DOHH2 (cell line): ENCODE results near the gene PRTN3.

Experiments
- H3F3A ChIP-seq: fragments of 200-600 bp; sonication (generic), shearing (Covaris generic); 2 replicates; pipeline ENCODE4 v1.6.0; 2016; ENCODE audit warnings: antibody characterized with exemption, mild to moderate bottlenecking; ENCODE audit not compliant: control insufficient read depth, insufficient read depth
- H3K27ac ChIP-seq: fragments of 200-600 bp; sonication (generic); 2 replicates; pipeline ENCODE4 v1.5.1; 2014; ENCODE audit warnings: low read depth, mild to moderate bottlenecking, low read length, moderate library complexity
- H3K27me3 ChIP-seq: fragments of 200-600 bp; sonication (generic); 2 replicates; pipeline ENCODE4 v1.6.1; 2014; ENCODE audit warnings: mild to moderate bottlenecking, low read length, mixed read lengths; ENCODE audit not compliant: control insufficient read depth
- H3K36me3 ChIP-seq: fragments of 200-600 bp; sonication (generic); 2 replicates; pipeline ENCODE4 v1.6.1; 2014; ENCODE audit warnings: mild to moderate bottlenecking, low read length, moderate library complexity, mixed read lengths; ENCODE audit not compliant: control insufficient read depth
- H3K4me1 ChIP-seq: fragments of 200-600 bp; sonication (generic); 2 replicates; pipeline ENCODE4 v1.6.1; 2014; ENCODE audit warnings: mild to moderate bottlenecking, low read length, mixed read lengths; ENCODE audit not compliant: control insufficient read depth
- H3K4me2 ChIP-seq: fragments of 200-600 bp; sonication (generic); 2 replicates; pipeline ENCODE4 v1.6.0; 2014; ENCODE audit warnings: mild to moderate bottlenecking, low read length, moderate library complexity
- H3K4me3 ChIP-seq: fragments of 200-600 bp; sonication (generic); 2 replicates; pipeline ENCODE4 v1.5.1; 2014; ENCODE audit warnings: mild to moderate bottlenecking, low read length, mixed read lengths
- H3K79me2 ChIP-seq: fragments of 200-600 bp; sonication (generic); 2 replicates; pipeline ENCODE4 v1.6.1; 2014; ENCODE audit warnings: mild to moderate bottlenecking, low read length, mixed read lengths; ENCODE audit not compliant: control insufficient read depth
- H3K9me2 ChIP-seq: fragments of 200-600 bp; sonication (generic); replicated peaks from 2 replicates; pipeline ENCODE4 v1.6.1; 2014; ENCODE audit warnings: mild to moderate bottlenecking, low read length, mixed read lengths; ENCODE audit not compliant: control insufficient read depth
- H3K9me3 ChIP-seq: fragments of 200-600 bp; sonication (generic); 2 replicates; pipeline ENCODE4 v1.6.1; 2014; ENCODE audit warnings: antibody characterized with exemption, low read length, mixed read lengths; ENCODE audit not compliant: control insufficient read depth, insufficient read depth
- H4K20me1 ChIP-seq: fragments of 200-600 bp; sonication (generic); 2 replicates; pipeline ENCODE4 v1.6.0; 2014; ENCODE audit warnings: low read depth, mild to moderate bottlenecking, antibody characterized with exemption, low read length, moderate library complexity; ENCODE audit not compliant: control insufficient read depth, insufficient read depth
- CTCF ChIP-seq: fragments of 200-600 bp; sonication (generic); IDR thresholded peaks from one replicate; pipeline ENCODE4 v1.5.1; 2014; ENCODE audit warnings: antibody characterized with exemption, mild to moderate bottlenecking, low read depth, low read length; ENCODE audit not compliant: poor library complexity, severe bottlenecking
- EZH2phosphoT487 ChIP-seq: fragments of 200-600 bp; sonication (generic); IDR thresholded peaks from 2 replicates; pipeline ENCODE4 v1.6.1; 2017; ENCODE audit warnings: borderline replicate concordance, mild to moderate bottlenecking, antibody characterized with exemption, low read length, moderate library complexity, mixed read lengths

Gene PRTN3

GRCh38 chr19:812747-813218 lies 28.0 kb upstream of the PRTN3 start:
- Histone ChIP-seq H3K4me1 (no peaks in the 10 kb centered on the region), H3K27me3 (no peaks in the 10 kb centered on the region), H3K27ac (no peak overlapping the region), H4K20me1 (no peaks in the 10 kb centered on the region), H3K9me2 (no peaks in the 10 kb centered on the region), H3K9me3 (no peaks in the 10 kb centered on the region), H3K4me2 (no peak overlapping the region), H3K79me2 (peaks cover 3% of the 10 kb centered on the region), H3K36me3 (peaks cover 70% of the 10 kb centered on the region), H3K4me3 (no peak overlapping the region), H3F3A (peaks cover 12% of the 10 kb centered on the region)
- no peak for TF ChIP-seq EZH2phosphoT487
- no peak for TF ChIP-seq CTCF

GRCh38 chr19:813219-814151 lies 27.3 kb upstream of the PRTN3 start:
- no peaks in the 10 kb centered on the region for H3K9me2 ChIP-seq
- no peak overlapping the region for H3K27ac ChIP-seq
- no peaks in the 10 kb centered on the region for H4K20me1 ChIP-seq
- H3K9me3 ChIP-seq = no peaks in the 10 kb centered on the region
- peaks cover 12% of the 10 kb centered on the region for H3F3A ChIP-seq
- peaks cover 63% of the 10 kb centered on the region for H3K36me3 ChIP-seq
- H3K4me2 ChIP-seq = no peak overlapping the region
- H3K4me1 ChIP-seq = no peaks in the 10 kb centered on the region
- H3K4me3 ChIP-seq = no peak overlapping the region
- TF ChIP-seq CTCF (no peak), EZH2phosphoT487 (no peak)
- no peaks in the 10 kb centered on the region for H3K27me3 ChIP-seq
- H3K79me2 ChIP-seq = no peaks in the 10 kb centered on the region

GRCh38 chr19:814152-815078 lies 26.4 kb upstream of the PRTN3 start:
- TF ChIP-seq EZH2phosphoT487 = no peak
- no peak for TF ChIP-seq CTCF
- H3K27ac ChIP-seq = no peak overlapping the region
- H3K36me3 ChIP-seq = peaks cover 56% of the 10 kb centered on the region
- no peaks in the 10 kb centered on the region for H3K79me2 ChIP-seq
- H4K20me1 ChIP-seq = no peaks in the 10 kb centered on the region
- no peaks in the 10 kb centered on the region for H3K27me3 ChIP-seq
- H3K4me2 ChIP-seq = no peak overlapping the region
- no peaks in the 10 kb centered on the region for H3K9me3 ChIP-seq
- H3K4me3 ChIP-seq = no peak overlapping the region
- peaks cover 12% of the 10 kb centered on the region for H3F3A ChIP-seq
- no peaks in the 10 kb centered on the region for H3K4me1 ChIP-seq
- H3K9me2 ChIP-seq = no peaks in the 10 kb centered on the region
